Gastroesophageal sphincter (tissue), 3 donors: ENCODE data around the gene CHST3.

Experiments
- EP300 ChIP-seq: sonication (generic); formaldehyde crosslinking; IDR thresholded peaks from one replicate; pipeline ENCODE4 v1.6.1; 2017; ENCODE audit warnings: antibody characterized with exemption, mild to moderate bottlenecking
- POLR2AphosphoS5 ChIP-seq: sonication (generic); formaldehyde crosslinking; IDR thresholded peaks from one replicate; pipeline ENCODE4 v1.6.1; 2017; ENCODE audit warnings: antibody characterized with exemption
- TF ChIP-seq, protein P1 (sequence below), 4 experiments: fragments of 200-600 bp in 2 of 4; fragments of 450-650 bp in 2 of 4; sonication (generic) in 1 of 4; IDR thresholded peaks; one replicate each; pipeline ENCODE4 v1.5.1; 2017 to 2019; ENCODE audit warnings: antibody characterized with exemption in 4 of 4, mild to moderate bottlenecking in 2 of 4, moderate library complexity in 2 of 4

GRCh38 chr10:72053690-72054089 lies 89.5 kb downstream of the CHST3 start:
- TF ChIP-seq POLR2AphosphoS5: no peak
- no peak for TF ChIP-seq EP300
- TF ChIP-seq, protein P1, sequence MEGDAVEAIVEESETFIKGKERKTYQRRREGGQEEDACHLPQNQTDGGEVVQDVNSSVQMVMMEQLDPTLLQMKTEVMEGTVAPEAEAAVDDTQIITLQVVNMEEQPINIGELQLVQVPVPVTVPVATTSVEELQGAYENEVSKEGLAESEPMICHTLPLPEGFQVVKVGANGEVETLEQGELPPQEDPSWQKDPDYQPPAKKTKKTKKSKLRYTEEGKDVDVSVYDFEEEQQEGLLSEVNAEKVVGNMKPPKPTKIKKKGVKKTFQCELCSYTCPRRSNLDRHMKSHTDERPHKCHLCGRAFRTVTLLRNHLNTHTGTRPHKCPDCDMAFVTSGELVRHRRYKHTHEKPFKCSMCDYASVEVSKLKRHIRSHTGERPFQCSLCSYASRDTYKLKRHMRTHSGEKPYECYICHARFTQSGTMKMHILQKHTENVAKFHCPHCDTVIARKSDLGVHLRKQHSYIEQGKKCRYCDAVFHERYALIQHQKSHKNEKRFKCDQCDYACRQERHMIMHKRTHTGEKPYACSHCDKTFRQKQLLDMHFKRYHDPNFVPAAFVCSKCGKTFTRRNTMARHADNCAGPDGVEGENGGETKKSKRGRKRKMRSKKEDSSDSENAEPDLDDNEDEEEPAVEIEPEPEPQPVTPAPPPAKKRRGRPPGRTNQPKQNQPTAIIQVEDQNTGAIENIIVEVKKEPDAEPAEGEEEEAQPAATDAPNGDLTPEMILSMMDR (IDR thresholded peaks at IDR 0.05): no peak
